ENCODE results near the gene LEO1. TPM values are rescaled to one million over a fixed set of nuclear protein-coding genes. Genes with fewer than 3 reads are reported as not detected.
A peak's percentile ranks its signal among the peaks of the same experiment; 100 is the strongest.

Gene LEO1
- total and polyA plus RNA-seq, 2 of the 13 experiments (the other 11 are each of a cell fraction or from before 2014, with no cell fraction given) = 17.0 to 60.3 TPM

DNA sequence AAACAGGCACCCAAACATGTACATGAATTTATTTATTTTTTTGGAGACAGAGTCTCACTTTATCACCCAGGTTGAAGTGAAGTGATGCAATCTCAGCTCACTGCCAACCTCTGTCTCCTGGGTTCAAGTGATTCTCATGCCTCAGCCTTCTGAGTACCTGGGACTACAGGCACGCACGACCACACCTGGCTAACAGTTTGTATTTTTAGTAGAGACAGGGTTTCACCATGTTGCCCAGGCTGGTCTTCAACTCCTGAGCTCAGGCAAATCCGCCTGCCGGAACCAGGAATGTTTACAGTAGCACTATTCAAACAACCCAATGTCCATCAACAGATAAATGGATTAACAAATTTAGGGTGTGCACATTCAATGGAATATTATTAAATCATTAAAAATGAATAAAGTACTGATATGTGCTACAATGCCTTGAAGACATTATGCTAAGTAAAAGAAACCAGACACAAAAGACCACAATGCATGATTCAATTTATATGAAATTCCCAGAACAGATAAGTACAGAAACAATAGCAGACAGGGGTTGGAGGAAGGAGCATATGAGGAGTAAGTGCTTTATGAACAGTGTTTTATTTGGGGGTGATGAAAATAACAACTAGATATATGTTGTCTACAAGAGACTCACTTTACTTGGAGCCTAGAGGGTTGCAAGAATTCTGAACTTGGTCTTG, 1.3 kb downstream of the LEO1 start (continued):
- TF ChIP-seq ZNF616 (CRISPR knock-in tag; IDR thresholded peaks at IDR 0.05; ENCODE audit: low read depth) (no peak), HCFC1 (IDR thresholded peaks at IDR 0.05; ENCODE audit: low read depth, low read length) (no peak), SRF (IDR thresholded peaks at IDR 0.05; ENCODE audit: low read depth, low read length) (no peak), KDM3A (CRISPR knock-in tag; IDR thresholded peaks at IDR 0.05; ENCODE audit: low read depth) (0 out of 2 replicates have a peak, but pooled peaks have one; percentile 32), POLR2G (IDR thresholded peaks at IDR 0.05; ENCODE audit: low read depth, low read length) (no peak), ZSCAN30 (CRISPR knock-in tag; IDR thresholded peaks at IDR 0.05) (no peak), DPF2 (CRISPR knock-in tag; IDR thresholded peaks at IDR 0.05; ENCODE audit: borderline replicate concordance, low read depth) (peak; percentile 73; the same call in 1 of the 2 replicates), GTF3A (CRISPR knock-in tag; conservative IDR thresholded peaks at IDR 0.05) (no peak), TRIM24 (CRISPR knock-in tag; IDR thresholded peaks at IDR 0.05) (no peak), ZBTB25 (CRISPR knock-in tag; IDR thresholded peaks at IDR 0.05) (peak; percentile 39; the same call in 1 of the 2 replicates), SUZ12 (IDR thresholded peaks at IDR 0.05; ENCODE audit: low read depth, low read length) (no peak), ZNF337 (CRISPR knock-in tag; IDR thresholded peaks at IDR 0.05; ENCODE audit: borderline replicate concordance, low read depth) (no peak), ZMYM3 (CRISPR knock-in tag; IDR thresholded peaks at IDR 0.05) (no peak), ARNTL (CRISPR knock-in tag; IDR thresholded peaks at IDR 0.05) (no peak; the same call in 1 of the 2 replicates), CBX1 (IDR thresholded peaks at IDR 0.05; ENCODE audit: low read depth) (no peak), MAFG (CRISPR knock-in tag; IDR thresholded peaks at IDR 0.05) (no peak), CREB1 (IDR thresholded peaks at IDR 0.05) (no peak), CREB1 (CRISPR knock-in tag; IDR thresholded peaks at IDR 0.05) (peak; percentile 66), ZSCAN12 (CRISPR knock-in tag; IDR thresholded peaks at IDR 0.05) (no peak), PPARG (CRISPR knock-in tag; conservative IDR thresholded peaks at IDR 0.05) (peak; percentile 59), RXRB (CRISPR knock-in tag; IDR thresholded peaks at IDR 0.05; ENCODE audit: borderline replicate concordance) (peak; percentile 47), ZNF468 (CRISPR knock-in tag; IDR thresholded peaks at IDR 0.05) (no peak), CREBL2 (CRISPR knock-in tag; IDR thresholded peaks at IDR 0.05; ENCODE audit: borderline replicate concordance) (no peak), STAG1 (CRISPR knock-in tag; IDR thresholded peaks at IDR 0.05) (peak; percentile 9; the same call in 1 of the 2 replicates), SRY (CRISPR knock-in tag; IDR thresholded peaks at IDR 0.05) (no peak), ADNP (CRISPR knock-in tag; IDR thresholded peaks at IDR 0.05) (no peak), ZNF607 (CRISPR knock-in tag; IDR thresholded peaks at IDR 0.05; ENCODE audit: borderline replicate concordance) (no peak), CSRNP2 (CRISPR knock-in tag; conservative IDR thresholded peaks at IDR 0.05; ENCODE audit: low read depth) (no peak), ZFP82 (CRISPR knock-in tag; IDR thresholded peaks at IDR 0.05; ENCODE audit: borderline replicate concordance) (no peak)
- TF ChIP-seq, protein P1, sequence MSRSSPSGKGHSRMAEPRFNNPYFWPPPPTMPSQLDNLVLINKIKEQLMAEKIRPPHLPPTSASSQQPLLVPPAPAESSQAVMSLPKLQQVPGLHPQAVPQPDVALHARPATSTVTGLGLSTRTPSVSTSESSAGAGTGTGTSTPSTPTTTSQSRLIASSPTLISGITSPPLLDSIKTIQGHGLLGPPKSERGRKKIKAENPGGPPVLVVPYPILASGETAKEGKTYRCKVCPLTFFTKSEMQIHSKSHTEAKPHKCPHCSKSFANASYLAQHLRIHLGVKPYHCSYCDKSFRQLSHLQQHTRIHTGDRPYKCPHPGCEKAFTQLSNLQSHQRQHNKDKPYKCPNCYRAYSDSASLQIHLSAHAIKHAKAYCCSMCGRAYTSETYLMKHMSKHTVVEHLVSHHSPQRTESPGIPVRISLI (CRISPR knock-in tag; IDR thresholded peaks at IDR 0.05; ENCODE audit: borderline replicate concordance) = no peak

All from HepG2 (cell line).